GM12891 (cell line): ENCODE measurements around the gene PLXNB1.

ENCODE experiments used
- PAX5 ChIP-seq: IDR thresholded peaks from 2 replicates; pipeline ENCODE4 v1.6.1; 2011; ENCODE audit warnings: low read length, moderate library complexity, mild to moderate bottlenecking; ENCODE audit not compliant: insufficient read depth, severe bottlenecking
- POLR2A ChIP-seq: IDR thresholded peaks from 2 replicates; pipeline ENCODE4 v1.6.1; 2011; ENCODE audit warnings: low read depth, low read length, control low read depth
- POLR2AphosphoS5 ChIP-seq: IDR thresholded peaks from 2 replicates; pipeline ENCODE4 v1.6.1; 2011; ENCODE audit warnings: low read depth, low read length, control low read depth
- POU2F2 ChIP-seq: IDR thresholded peaks from 2 replicates; pipeline ENCODE4 v1.6.1; 2011; ENCODE audit warnings: low read depth, mild to moderate bottlenecking, control low read depth, low read length, moderate library complexity
- SPI1 ChIP-seq: IDR thresholded peaks from 2 replicates; pipeline ENCODE4 v1.6.1; 2011; ENCODE audit warnings: low read depth, low read length, control low read depth
- TAF1 ChIP-seq: IDR thresholded peaks from 2 replicates; pipeline ENCODE4 v1.6.1; 2011; ENCODE audit warnings: low read depth, low read length, control low read depth

DNA sequence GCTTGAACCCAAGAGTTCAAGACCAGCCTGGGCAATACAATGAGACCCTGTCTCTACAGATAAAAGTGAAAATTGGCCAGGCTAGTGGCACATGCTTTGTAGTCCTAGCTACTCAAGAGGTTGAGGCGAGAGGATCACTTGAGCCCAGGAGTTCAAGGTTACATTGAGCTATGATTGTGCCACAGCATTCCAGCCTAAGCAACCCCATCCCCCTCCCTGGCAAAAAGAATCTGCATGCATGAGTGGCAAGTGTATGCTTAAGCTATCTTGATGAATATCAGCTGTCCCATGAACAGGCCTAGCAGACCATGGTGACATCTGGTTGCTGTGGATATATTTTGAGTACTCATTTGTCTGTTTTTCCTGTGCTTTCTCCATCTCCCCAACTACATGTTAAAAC is 21.4 kb upstream of the PLXNB1 start:
- TF ChIP-seq POLR2A (no peak), TAF1 (no peak), PAX5 (no peak), POLR2AphosphoS5 (no peak), SPI1 (no peak), POU2F2 (no peak)
